HG02759 (cell line): ENCODE data around the gene PSMD11.

Experiments
- ATAC-seq: cut with Tn5 transposase; IDR thresholded peaks from one replicate; pipeline ENCODE4 v1.9.1; 2021; ENCODE audit warnings: mild to moderate bottlenecking, moderate library complexity; ENCODE audit not compliant: unreplicated experiment

Gene PSMD11

GRCh38 chr17:32489320-32490100, 45.2 kb downstream of the PSMD11 start:
- ATAC-seq: no peak

- ATAC-seq: no peak
These were observed 45.8 kb downstream of the PSMD11 start for GRCh38 chr17:32490101-32490482.

GRCh38 chr17:32491371-32492263, 47.3 kb downstream of the PSMD11 start:
- ATAC-seq: no peak

- ATAC-seq: no peak
These were observed 47.9 kb downstream of the PSMD11 start for GRCh38 chr17:32492264-32492589.

- no peak for ATAC-seq
These were observed 48.5 kb downstream of the PSMD11 start for GRCh38 chr17:32492648-32493289.

DNA sequence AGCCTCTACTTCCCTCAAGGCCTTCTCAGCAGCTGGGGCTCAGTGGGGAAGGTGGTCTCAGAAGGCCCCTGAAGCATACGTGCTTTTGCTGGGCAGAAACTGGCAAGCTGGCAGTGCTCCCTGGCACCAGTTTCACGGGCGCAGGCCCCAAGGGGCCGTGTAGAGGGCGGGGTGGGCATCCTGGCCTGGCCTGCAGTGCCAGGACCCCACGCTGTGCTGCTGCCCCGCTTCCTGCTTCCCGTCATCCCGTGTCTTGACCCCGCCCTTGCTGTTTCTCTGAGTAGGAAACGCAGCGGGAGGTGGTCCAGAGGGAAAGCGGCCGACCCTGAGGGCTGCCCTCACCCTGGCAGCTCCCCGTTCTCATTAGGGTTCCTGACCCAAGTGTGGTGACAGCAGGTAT, 49.3 kb downstream of the PSMD11 start:
- no peak for ATAC-seq

DNA sequence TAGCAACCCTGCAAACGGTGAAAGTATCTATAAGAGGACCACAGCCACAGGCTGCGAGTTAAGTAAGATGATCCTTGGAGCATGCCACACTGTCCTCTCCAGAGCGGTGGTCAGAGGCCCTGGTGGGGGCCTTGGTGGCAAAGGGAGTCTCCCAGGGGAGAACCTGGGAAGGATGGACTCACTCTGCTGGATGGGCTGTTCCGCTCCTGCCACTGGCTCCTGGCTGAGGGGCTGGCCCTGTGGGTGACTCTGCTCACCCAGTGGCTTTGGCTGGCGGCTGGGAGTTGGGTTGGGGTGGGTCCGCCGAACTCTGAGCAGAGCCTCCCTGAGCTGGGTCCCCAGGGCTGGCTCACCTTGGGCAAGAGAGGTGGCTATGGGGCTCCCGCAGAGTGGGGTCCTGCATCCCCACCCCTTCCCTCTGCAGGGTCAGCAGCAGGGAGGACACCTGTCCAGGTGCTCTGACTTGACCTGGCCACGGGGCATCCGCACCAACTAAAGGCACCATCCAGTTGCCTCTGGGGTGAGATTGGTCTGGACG, 49.7 kb downstream of the PSMD11 start:
- no peak for ATAC-seq

DNA sequence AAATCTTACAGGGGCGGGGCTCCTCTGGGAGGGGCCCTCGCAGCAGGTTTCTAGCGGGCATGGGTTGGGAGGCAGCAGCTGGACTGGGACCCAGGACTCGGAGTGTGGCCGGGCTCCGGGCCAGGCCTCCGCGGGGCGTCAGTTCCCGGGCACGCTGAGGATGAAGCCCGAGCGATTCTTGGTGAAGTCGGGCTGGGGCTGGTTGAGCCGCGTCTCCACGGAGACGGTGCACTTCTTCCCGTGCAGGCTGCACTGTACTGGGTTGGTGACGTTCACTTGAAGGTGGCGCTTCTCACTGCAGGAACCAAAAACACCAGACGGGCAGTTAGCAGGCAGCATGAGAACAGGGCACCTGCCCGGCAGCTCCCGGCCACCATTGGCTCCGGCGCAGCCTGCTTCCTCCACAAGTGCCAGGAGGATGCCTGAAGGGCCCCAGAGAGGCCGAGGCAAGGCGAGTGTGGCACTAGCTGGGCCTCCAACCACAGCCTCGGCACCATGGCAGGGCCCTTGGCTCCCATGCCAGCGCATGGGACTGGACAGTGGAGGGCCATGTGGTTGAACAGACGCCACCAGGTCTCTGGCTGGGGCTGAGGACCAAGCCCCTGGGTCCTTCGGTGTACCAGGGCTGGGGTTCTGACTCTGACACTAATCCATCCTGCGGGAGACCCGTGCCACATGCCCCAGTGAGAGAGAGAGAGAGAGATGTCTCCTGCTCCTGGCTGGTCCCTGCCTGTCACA, 50.5 kb downstream of the PSMD11 start:
- no peak for ATAC-seq

GRCh38 chr17:32495359-32496231, 51.3 kb downstream of the PSMD11 start:
- no peak for ATAC-seq

- no peak for ATAC-seq
These were observed 52.2 kb downstream of the PSMD11 start for GRCh38 chr17:32496395-32497073.

DNA sequence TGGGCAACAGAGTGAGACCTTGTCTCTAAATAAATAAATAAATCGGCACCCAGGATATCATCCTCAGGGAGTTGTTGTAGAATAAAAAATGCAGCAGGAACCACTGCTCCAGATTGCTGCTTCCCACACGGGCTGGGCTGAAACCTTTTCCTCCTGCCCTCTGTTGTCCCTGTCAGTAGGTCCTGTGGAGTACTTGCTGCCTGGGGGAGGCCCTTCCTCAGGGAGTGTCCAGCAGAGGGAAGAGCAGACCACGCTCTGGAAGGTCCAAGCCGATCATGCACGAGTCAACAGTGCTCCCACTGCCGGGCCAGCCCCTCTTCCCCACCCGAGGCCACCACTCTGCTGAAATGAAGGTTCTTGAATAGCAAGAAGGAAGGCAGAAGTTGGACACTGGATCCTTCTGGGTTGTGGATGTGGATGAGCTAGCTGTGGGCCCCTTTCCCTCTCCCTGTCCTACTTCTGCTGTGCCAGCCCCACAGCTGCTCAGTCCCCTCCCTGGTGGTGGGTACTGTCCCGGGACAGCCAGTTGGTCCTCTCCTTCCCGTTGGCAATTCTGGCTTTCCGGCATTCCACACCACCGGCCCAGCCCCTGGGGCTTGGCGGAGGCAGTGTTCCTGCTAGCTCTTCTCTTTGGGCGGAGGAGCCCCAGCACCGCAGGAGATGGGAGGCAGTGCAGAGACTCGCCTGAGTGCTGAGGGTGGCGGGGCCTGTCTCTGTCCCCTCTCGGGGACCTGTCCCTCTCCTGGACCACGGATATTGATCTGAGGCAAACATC, 53.3 kb downstream of the PSMD11 start:
- ATAC-seq: no peak

GRCh38 chr17:32498391-32498790, 54.1 kb downstream of the PSMD11 start:
- ATAC-seq: no peak

GRCh38 chr17:32502013-32502412, 57.7 kb downstream of the PSMD11 start:
- no peak for ATAC-seq

DNA sequence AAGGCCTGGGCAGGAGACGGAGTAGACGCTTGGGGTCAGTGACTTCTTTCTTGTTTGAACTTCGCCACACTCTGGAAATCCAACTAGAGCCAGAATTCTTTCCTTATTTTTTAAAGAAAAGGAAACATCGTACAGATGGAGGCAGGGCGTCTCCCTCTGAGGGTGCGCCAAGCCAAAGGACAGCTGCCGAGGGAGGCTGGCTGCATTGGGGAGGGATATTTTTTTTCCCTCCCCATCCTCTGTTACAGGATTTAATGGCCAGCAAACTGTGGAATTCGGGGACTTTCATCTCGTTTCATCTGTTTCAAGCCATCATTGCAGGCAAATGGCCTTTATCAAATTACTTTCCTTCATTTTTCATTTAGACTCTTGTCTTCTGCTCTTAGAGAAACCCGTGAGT, 58.4 kb downstream of the PSMD11 start:
- ATAC-seq: no peak

DNA sequence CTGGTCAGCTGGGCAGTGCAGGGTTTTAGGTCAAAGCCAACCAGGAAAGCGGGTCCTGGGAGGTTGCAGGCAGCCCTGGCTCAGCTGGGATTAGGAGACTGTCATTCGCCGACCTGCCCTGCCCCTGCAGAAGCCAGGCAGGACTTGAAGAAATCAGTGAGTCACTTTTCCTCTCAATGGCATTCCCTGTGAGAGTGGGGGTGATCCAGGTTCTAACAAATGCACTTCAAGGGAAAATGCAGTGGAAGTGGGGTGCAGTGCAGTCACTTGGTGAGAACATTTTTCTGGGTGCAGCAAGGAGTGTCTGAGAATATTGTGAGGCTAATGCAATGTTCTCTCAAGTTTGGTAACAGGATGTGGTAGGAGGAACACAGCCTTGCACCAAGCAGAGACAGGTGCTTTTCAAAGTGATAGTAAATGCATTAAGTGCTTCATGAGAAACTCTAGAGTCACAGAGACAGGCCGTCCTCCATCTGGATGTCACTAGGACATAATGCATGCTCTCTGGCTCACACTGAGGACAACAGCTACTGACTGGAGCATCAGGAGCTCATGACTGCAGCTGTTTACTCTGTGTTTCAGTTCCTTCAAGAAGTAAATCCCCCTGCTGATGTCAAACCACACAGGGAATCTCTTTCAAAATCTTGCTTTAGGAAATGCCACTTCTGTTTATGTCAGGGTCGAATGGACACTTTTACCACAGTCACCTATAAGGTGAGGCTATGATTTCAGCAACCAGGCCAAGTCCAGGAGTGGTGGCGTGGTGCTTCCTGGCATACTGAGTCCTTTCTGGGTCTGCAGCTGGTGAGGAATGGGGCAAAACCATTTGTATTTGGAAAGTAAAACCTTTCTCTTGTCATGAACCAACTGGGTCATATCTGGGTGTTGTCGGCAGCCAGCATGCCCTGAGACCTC, 59.2 kb downstream of the PSMD11 start:
- ATAC-seq: peak; percentile 94

DNA sequence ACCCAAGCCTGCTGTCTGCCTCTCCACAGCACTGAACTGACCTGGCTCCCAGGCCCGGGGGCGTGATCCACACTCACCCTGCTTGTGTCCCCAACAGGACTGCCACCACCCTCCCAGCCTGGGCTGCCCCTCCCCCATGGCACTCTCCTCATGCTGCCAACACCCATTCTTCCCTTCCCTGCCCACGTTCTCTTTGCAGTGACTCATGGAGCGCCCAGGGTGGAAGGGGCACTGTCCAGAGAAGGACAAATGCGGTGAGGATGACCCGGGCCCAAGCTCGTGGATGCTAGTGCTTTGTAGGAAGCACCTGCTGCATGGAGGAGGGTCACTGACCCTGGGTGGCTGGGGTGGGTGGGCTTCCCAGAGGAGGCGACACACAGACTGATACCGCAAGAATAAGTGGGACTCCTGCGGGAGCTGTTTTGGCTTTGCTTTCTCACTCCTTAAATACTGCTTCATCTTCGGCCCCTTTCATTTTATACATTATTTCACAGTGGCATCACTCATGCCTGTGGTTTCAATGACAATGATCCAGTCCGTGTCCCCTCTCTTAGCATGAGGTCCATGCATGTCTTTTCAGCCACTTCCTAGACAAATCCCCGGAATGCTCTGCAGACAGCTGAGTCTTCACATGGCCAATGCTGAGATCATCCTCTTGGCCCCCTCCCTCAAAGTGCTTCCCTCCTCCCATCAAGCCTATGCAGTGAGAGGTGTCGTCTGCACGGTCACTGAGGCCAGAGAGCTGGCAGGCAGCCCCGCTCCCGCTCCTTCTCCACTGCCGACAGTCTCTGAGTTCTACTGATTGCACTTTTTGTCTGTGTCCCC, 60.1 kb downstream of the PSMD11 start:
- ATAC-seq: no peak

- no peak for ATAC-seq
These were observed 64.6 kb downstream of the PSMD11 start for GRCh38 chr17:32508926-32509325.
